KOPT-K1 (cell line): ENCODE measurements around the gene PAM16.
A peak's percentile ranks its signal among the peaks of the same experiment; 100 is the strongest.

Experiments used
- H3K27ac ChIP-seq: fragments of 200-600 bp; sonication (generic); 2 replicates; pipeline ENCODE4 v1.5.1; 2016; ENCODE audit warnings: antibody characterized with exemption, mild to moderate bottlenecking, low read depth, low read length; ENCODE audit not compliant: poor library complexity, severe bottlenecking
- H3K36me3 ChIP-seq: fragments of 200-600 bp; sonication (generic); 2 replicates; pipeline ENCODE4 v1.5.1; 2017; ENCODE audit warnings: antibody characterized with exemption, mild to moderate bottlenecking, low read length, moderate library complexity; ENCODE audit not compliant: insufficient read depth
- H3K9me3 ChIP-seq: fragments of 200-600 bp; sonication (generic); 2 replicates; pipeline ENCODE4 v1.5.1; 2017; ENCODE audit warnings: antibody characterized with exemption, low read length, mild to moderate bottlenecking; ENCODE audit not compliant: insufficient read depth, poor library complexity, severe bottlenecking

Gene PAM16

GRCh38 chr16:4318967-4319366, 32.2 kb downstream of the PAM16 start:
- Histone ChIP-seq H3K9me3 (no peaks in the 10 kb centered on the region), H3K36me3 (no peaks in the 10 kb centered on the region), H3K27ac (no peak overlapping the region)

- H3K36me3 ChIP-seq, result no peaks in the 10 kb centered on the region
- no peaks in the 10 kb centered on the region for H3K9me3 ChIP-seq
- H3K27ac ChIP-seq, result no peak overlapping the region
Measured at GRCh38 chr16:4318451-4318910, 32.6 kb downstream of the PAM16 start.

GRCh38 chr16:4317532-4318450, 33.3 kb downstream of the PAM16 start:
- Histone ChIP-seq H3K36me3 (no peaks in the 10 kb centered on the region), H3K9me3 (no peaks in the 10 kb centered on the region), H3K27ac (no peak overlapping the region)

- H3K36me3 ChIP-seq, result no peaks in the 10 kb centered on the region
- H3K27ac ChIP-seq, result no peak overlapping the region
- H3K9me3 ChIP-seq, result no peaks in the 10 kb centered on the region
Measured at GRCh38 chr16:4316864-4317531, 34.1 kb downstream of the PAM16 start.

GRCh38 chr16:4316108-4316863, 34.8 kb downstream of the PAM16 start:
- H3K27ac ChIP-seq, result no peak overlapping the region

GRCh38 chr16:4315186-4316107, 35.7 kb downstream of the PAM16 start, which contains the start of gene GLIS2:
GLIS2 (plus strand) TSS chr16:4316067; CDS start chr16:4332281, 16,214 bp downstream.
- no peaks in the 10 kb centered on the region for H3K36me3 ChIP-seq
- H3K9me3 ChIP-seq, result no peaks in the 10 kb centered on the region
- H3K27ac ChIP-seq, result no peak within 1 kb of the TSS

More at GRCh38 chr16:4316108-4316863, 34.8 kb downstream of the PAM16 start:
- Histone ChIP-seq H3K9me3 (no peaks in the 10 kb centered on the region), H3K36me3 (no peaks in the 10 kb centered on the region)

- no peaks in the 10 kb centered on the region for H3K36me3 ChIP-seq
- no peaks in the 10 kb centered on the region for H3K9me3 ChIP-seq
- no peak overlapping the region for H3K27ac ChIP-seq
Measured at GRCh38 chr16:4314532-4315185, 36.5 kb downstream of the PAM16 start.

GRCh38 chr16:4313563-4314531, 37.3 kb downstream of the PAM16 start:
- Histone ChIP-seq H3K27ac (no peak overlapping the region), H3K9me3 (no peaks in the 10 kb centered on the region), H3K36me3 (no peaks in the 10 kb centered on the region)

- Histone ChIP-seq H3K27ac (no peak overlapping the region), H3K36me3 (no peaks in the 10 kb centered on the region; the same call in 1 of the 2 replicates), H3K9me3 (no peaks in the 10 kb centered on the region)
Measured at GRCh38 chr16:4309833-4310266, 41.3 kb downstream of the PAM16 start.

- Histone ChIP-seq H3K27ac (no peak overlapping the region), H3K9me3 (no peaks in the 10 kb centered on the region), H3K36me3 (no peaks in the 10 kb centered on the region; the same call in 1 of the 2 replicates)
Measured at GRCh38 chr16:4309102-4309832, 41.9 kb downstream of the PAM16 start.

GRCh38 chr16:4307215-4308037, 43.7 kb downstream of the PAM16 start:
- Histone ChIP-seq H3K9me3 (no peaks in the 10 kb centered on the region), H3K36me3 (peaks cover 17% of the 10 kb centered on the region; the same call in 1 of the 2 replicates), H3K27ac (peak overlapping the region; percentile 95)
